GM20431 (cell line): ENCODE results near the gene TMEM131.
"Not testable (repeated sequence)": the region's sequence is repeated elsewhere in the genome, so short reads cannot be mapped to it uniquely, and the experiment has no call there.

Source experiments
- in situ Hi-C: fragments of 300-500 bp; cut with MseI, MboI; formaldehyde crosslinking; loops from one replicate; pipeline ENCODE4 v1.15.0; 2020; ENCODE audit warnings: low sequenced_read_pairs; ENCODE audit not compliant: unreplicated experiment

Gene TMEM131

GRCh38 chr2:97871096-97871780 lies 124.5 kb downstream of the TMEM131 start:
- in situ Hi-C loops = no loop called here

GRCh38 chr2:97870396-97870843 lies 125.3 kb downstream of the TMEM131 start:
- in situ Hi-C loops = no loop called here

GRCh38 chr2:97869722-97870346 lies 125.9 kb downstream of the TMEM131 start:
- in situ Hi-C loops = no loop called here

- in situ Hi-C loops = no loop called here
Observed at GRCh38 chr2:97868986-97869721, 126.6 kb downstream of the TMEM131 start.

- in situ Hi-C loops = no loop called here
Observed at GRCh38 chr2:97863829-97864228, 131.9 kb downstream of the TMEM131 start.

GRCh38 chr2:97861177-97861576 lies 134.6 kb downstream of the TMEM131 start:
- in situ Hi-C loops = no loop called here

DNA sequence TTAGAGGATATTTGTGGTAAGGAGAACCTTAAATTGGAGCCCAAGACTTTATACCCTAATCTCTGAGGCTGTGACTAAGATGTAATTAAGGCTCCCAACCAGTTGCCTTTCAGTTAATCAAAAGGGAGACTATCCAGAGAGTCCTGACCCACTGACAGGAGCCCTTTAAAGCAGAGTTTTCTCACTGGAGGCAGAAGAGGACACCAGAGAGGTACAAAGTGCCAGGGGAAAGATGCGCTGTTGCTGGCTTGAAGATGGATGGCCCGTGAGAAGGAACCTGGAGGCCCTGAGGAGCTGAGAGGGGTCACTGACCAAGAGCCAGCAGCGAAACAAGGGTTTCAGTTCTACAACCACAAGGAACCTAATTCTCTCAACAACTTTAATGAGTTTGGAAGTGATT lies 137.3 kb downstream of the TMEM131 start:
- in situ Hi-C loops = no loop called here

GRCh38 chr2:97857553-97857952 lies 138.2 kb downstream of the TMEM131 start:
- in situ Hi-C loops = no loop called here

GRCh38 chr2:97853057-97853456 lies 142.7 kb downstream of the TMEM131 start:
- in situ Hi-C loops = not testable (repeated sequence)

GRCh38 chr2:97851172-97851571 lies 144.6 kb downstream of the TMEM131 start:
- in situ Hi-C loops = no loop called here

- in situ Hi-C loops = no loop called here
Observed at GRCh38 chr2:97849881-97850528, 145.7 kb downstream of the TMEM131 start.

- in situ Hi-C loops = no loop called here
Observed at GRCh38 chr2:97848306-97848705, 147.4 kb downstream of the TMEM131 start.

DNA sequence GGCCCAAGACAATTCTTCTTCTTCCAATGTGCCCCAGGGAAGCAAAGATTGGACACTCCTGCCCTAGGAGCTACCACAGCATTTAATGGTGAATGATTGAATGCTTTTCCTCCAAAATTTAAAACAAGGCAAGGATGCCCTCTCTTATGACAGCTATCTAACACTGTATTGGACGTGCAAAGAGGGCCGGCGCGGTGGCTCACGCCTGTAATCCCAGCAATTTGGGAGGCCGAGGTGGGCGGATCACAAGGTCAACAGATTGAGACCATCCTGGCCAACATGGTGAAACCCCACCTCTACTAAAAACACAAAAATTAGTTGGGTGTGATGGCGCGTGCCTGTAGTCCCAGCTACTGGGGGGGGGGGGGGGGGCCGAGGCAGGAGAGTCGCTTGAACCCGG lies 149.0 kb downstream of the TMEM131 start:
- in situ Hi-C loops = not testable (repeated sequence)

- in situ Hi-C loops = no loop called here
Observed at GRCh38 chr2:97845818-97846217, 149.9 kb downstream of the TMEM131 start.

- in situ Hi-C loops = no loop called here
Observed at GRCh38 chr2:97845133-97845532, 150.6 kb downstream of the TMEM131 start.

- in situ Hi-C loops = no loop called here
Observed at GRCh38 chr2:97844311-97844859, 151.4 kb downstream of the TMEM131 start.

- in situ Hi-C loops = no loop called here
Observed at GRCh38 chr2:97840198-97840597, 155.6 kb downstream of the TMEM131 start.

GRCh38 chr2:97834610-97835009 lies 161.1 kb downstream of the TMEM131 start:
- in situ Hi-C loops = no loop called here

DNA sequence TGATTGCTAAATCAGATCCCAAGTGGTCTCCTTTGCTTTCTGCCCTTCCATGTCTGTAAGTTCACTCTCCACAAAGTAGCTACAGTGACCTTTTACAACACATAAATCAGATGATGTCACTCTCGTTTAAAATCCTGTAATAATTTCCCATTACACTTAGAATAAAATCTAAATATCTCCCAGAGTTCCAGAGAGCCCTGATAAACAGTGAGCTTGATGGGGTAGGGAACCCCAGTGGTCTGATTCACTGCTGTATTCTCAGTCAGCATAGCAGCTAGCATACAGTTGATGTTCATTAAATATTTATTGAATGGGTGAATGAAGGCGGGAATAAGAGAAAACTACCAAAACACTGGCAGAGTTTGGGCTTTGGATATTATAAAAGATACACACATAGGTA lies 164.6 kb downstream of the TMEM131 start:
- in situ Hi-C loops = no loop called here

DNA sequence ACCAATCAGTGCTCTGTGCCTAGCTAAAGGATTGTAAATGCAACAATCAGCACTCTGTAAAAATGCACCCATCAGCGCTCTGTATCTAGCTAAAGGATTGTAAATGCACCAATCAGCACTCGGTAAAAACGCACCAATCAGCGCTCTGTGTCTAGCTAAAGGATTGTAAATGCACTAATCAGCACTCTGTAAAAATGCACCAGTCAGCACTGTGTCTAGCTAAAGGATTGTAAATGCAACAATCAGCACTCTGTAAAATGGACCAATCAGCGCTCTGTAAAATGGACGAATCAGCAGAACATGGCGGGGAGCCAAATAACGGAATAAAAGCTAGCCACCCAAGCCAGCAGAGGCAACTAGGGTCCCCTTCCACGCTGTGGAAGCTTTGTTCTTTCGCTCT lies 166.5 kb downstream of the TMEM131 start:
- in situ Hi-C loops = not testable (repeated sequence)
